ENCODE data around the gene OPCML.

DNA sequence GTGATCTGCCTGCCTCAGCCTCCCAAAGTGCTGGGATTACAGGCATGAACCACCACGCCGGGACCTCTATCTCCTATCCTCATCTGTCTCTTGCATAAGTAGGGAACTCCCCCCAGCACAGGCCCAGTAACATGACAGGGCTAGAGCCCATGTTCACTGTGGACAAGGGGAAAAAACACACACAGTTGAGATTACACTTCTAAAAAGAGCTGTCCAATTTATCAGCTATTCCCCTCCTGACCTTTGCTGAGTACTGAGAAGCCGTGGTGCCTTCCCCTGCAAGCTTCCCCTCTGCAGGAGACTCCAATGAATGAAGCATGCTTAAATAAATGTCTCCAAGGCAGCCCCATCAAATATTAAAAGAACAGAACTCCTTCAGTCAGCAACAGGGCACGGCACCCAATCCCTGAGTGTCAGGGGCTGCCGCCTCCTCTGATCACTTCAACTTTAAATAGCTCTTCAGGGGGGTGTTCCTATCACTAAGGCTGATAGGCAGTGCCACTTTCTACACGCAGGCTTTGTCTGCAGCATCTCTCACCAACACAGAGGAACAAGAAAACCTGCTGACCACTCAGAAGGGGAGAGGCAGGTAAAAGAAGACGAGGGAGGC, 385.5 kb downstream of the OPCML start:
- TF ChIP-seq, protein P1, sequence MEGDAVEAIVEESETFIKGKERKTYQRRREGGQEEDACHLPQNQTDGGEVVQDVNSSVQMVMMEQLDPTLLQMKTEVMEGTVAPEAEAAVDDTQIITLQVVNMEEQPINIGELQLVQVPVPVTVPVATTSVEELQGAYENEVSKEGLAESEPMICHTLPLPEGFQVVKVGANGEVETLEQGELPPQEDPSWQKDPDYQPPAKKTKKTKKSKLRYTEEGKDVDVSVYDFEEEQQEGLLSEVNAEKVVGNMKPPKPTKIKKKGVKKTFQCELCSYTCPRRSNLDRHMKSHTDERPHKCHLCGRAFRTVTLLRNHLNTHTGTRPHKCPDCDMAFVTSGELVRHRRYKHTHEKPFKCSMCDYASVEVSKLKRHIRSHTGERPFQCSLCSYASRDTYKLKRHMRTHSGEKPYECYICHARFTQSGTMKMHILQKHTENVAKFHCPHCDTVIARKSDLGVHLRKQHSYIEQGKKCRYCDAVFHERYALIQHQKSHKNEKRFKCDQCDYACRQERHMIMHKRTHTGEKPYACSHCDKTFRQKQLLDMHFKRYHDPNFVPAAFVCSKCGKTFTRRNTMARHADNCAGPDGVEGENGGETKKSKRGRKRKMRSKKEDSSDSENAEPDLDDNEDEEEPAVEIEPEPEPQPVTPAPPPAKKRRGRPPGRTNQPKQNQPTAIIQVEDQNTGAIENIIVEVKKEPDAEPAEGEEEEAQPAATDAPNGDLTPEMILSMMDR (conservative IDR thresholded peaks at IDR 0.05 in 1 of 2, IDR thresholded peaks at IDR 0.05 in 1 of 2; ENCODE audit: extremely low read depth in 1 of 2, insufficient read depth in 1 of 2, low read depth in 1 of 2, low read length in 2 of 2), result no peak
- no peak for TF ChIP-seq EZH2 (IDR thresholded peaks at IDR 0.05; ENCODE audit: borderline replicate concordance, low read length)

Measured in mammary epithelial cell (primary cell).